HG02610 (cell line): ENCODE results near the gene LRP8.

ENCODE experiments used
- ATAC-seq: cut with Tn5 transposase; IDR thresholded peaks from one replicate; pipeline ENCODE4 v1.9.1; 2021; ENCODE audit warnings: mild to moderate bottlenecking, moderate library complexity; ENCODE audit not compliant: unreplicated experiment

LRP8 gene

DNA sequence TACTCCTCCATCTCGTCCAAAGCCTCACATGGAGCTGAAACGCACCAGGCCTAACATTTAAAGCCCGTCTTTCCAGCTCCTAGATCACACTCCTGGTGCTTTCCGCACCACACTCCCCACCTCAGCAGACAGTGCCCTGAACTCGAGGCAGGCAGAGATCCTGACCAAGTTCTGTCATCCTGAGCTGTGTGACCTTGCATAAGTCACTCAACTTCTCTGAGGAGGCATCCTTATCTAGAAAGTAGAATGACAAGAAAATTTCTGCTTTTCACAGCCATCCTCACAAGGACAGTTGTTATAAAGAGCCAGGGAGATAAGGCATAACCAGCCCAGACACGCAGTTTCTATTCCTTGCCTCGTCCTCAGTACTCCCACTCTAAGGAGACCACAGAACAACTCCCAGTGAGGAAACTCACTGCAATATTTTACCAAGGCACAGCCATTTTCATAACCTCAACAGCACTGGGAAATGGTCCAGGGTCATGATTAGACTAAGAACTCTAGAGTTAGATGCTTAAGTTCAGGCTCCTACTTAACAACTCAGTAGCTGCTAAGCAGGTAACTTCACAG lies 3.1 kb downstream of the LRP8 start:
- ATAC-seq: no peak

DNA sequence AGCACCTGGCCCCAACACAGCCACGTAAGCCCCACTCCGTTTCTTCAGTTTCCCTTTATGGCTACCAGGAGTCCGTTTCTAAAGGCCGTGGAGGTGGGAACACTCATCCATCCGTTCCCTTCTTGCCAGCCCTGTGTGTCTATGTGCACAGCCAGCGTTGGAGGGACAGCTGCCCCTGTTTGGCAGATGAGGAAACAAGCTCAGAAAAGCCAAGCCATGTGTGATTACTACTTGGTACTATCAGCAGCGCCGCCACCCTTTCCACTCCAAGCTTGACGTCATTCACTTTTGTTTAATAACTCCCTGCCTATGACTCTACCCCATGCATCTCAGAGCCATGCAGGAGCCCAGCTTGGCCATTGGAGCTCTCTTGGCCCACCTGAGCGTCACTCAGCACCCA lies 3.5 kb downstream of the LRP8 start:
- no peak for ATAC-seq

DNA sequence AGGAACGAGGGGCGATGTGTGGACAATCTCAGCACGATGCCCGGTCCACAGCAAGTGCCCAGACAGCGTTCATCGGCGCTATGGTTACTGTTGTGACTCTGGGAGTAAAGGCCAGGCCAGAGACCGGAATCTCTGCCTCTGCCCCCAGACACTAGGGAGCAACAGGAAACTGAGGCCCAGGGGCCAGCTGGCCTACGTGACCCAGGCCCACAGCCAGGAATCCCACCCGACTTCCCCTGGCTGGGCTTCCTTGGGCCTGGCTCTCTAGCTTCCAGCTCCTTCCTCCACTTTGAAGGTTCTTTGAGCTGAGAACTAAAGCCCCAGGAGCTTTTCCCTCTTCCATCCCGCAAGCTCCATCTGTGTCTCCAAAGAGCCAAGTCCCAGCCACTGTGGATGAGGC lies 4.6 kb downstream of the LRP8 start:
- no peak for ATAC-seq

DNA sequence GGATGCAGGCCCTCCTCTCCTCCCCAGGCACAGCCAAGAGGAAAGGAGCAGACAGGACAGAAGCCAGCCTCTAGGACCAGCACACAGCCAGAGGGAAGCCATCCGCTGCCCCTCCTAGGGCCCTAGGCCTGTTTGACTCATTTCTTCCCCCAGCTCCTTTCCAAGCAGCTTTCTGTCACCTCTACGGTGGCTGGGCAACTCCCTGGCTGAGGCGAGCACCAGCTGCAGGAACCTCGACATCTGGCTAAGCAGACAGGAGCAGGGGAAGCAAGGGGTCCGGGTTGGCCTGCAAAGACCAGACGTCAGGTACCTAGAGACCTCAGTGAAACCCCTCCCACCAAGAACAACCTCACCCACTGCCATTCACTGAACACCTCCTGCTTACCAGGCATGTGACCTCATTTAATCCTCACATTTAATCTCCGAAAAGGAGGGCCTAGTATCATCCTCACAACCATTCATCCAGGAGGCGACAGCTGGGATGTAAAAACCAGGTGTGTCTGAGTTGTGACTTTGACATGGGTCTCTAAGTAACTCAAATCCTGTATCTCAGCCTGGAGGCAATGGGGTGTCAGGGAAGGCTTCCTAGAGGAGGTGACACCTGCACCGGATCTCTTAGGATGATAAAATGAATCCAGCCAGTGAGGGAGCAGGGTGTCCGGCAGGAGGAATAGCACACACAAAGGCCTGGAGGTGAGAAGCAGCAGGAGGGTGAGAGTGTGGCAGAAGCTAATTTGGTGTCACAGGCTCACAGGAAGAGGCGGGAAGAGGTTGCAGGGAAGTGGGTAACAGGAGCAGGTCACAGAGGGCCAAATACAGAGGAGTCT lies 5.9 kb downstream of the LRP8 start:
- ATAC-seq: no peak

DNA sequence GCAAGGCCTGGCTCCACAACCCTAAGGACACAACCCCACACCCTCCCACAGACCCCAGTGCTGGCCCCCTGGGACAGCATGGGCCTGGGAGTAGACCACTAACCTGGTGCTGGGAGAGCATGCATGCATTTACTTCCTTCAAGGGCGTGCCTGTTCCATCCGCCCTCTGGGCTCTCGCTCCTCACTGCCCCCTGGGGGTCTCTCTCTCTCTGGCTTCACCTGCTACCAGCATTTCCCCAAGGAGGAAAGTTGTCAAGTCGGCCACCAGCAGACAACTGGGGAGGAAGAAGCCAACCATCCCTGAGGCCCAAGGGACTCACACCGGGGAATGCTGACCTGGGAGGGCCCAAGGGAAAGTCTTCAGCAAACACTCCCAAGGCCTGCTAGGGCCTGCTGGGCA lies 6.5 kb downstream of the LRP8 start:
- ATAC-seq: no peak

DNA sequence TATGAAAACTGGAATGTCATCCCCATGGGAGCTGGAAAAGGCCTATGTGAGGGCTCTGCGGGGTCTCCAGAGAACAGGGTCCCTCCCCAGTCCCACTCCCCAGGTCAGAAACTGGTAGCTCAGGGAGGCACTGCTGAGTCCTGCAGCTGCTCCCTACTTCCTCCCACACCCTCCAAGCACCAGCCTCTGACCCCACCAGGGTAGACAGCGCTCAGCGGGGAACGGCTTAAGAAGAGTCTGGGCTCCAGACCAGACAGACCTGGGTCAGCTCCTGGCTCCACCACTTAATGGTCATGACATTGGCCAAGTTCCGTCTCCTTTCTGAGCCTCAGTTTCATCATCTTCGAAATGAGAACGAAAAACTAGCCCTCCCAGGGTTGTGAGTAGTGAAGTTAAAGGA lies 7.2 kb downstream of the LRP8 start:
- no peak for ATAC-seq

DNA sequence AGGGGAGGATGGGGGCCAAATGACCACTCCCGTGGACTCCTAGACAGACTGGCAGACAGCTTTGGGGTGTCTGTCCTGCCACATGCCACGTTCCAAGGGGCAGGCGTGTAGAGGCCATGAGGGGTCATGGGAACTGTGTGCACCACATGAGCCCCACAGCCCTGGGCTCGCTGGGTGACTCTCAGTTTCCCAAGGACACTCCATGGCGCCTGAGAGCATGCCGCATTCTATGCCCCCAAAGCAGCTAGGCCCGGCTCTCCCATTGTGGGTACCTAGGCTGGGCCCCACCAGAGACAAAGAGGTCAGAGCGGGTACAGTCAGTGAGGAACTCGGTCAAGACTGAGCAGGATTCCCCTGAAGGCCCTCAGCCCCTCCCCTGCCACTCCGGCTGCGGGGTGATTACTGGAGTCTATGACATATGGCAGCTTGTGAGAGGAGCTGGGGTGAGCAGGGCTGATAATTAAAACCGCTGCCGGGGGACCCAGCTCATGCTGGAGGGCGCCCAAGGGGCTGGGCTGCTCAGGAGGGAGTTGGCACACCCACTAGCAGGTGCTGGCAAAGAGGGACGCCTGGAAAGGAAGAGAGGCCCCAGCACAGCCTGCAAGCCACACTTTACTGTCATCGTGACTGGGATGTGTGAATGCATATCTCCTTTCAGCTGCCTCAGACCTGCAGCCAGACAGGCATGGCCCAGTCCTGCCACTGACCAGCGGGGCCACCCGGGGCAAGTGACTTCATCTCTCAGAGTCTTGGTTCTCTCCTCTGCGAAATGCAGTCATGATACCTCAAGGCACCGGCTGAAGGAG lies 8.4 kb downstream of the LRP8 start:
- ATAC-seq: no peak

DNA sequence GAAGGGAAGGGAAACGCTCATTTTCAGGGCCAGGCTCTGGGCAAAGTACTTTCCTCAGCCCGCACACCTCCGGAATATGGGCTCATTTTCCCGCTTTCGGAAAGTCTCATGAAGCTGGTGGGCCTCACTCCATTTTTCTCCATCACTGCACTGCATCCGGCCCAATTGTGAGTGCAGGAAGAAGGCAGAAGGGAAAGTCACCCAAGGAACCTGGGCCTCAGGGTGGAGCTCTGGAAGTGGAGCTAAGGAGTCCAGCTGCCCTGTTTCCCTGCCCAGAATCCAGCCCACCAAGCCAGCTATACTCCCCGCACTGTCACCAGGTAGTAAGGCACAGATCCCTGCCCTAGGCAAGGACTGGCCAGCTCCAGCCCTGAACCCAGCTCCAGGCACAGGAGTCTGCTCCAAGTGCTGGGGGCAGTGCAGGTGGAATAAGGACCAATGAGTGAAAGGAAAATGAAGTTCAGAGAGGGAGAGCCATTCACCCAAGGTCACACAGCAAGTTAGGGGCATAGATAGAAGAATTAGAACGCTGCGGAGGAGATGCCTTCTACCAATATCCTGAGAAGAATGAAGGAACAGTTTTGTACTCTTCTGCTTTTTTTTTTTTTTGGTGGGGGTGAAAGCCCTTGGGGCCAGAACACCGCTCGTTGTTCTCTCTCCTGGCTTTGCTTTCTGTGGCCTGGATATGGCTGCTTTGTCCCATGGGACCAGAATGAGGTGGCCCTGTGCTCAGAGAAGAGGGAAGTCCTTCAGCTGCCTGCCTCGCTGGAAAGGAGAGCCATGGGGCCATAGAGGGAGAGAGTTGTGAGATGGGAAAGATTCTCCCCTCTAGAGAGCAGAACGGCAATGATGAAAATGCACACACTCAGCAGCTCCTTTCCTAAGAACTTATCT lies 10.0 kb downstream of the LRP8 start:
- no peak for ATAC-seq

DNA sequence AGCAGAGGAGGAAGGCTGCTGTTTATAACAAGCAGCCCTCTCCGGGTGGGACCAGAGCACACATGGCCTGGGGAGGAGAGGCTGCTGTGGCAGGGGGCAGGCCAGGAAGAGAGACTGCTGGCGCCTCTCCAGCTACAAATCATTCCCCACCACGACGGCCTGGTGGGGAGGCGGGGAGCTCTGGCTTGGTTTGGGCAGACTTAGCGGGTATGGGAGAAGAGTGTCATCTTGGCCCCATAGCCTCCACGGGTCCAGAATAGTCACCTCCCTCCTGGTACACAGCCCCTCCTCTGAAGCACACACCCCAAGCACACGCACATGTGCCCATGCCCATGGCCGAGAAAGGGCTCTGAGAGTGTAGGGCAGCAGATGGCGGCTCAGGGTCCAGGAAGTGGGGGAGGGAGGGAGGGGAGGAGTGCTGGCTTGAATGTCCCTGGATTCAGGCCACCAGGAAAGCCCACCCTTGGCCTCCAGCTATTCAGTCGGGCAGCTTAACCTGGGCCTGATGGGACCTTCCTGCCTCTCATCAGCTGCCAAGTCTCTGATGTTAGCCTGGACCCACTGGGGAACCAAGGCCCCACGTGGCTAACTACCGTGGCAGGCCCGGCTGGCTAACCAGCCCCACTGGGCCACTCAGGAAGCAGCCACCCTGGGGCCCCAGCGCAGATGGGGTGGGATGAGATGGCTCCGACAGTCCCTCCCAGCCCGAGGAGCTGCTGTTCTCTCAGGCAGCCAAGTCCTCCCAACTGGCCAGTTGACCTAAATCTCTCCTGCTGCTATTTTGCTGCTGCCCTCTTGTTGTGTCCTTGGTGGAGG lies 10.9 kb downstream of the LRP8 start:
- ATAC-seq: no peak

DNA sequence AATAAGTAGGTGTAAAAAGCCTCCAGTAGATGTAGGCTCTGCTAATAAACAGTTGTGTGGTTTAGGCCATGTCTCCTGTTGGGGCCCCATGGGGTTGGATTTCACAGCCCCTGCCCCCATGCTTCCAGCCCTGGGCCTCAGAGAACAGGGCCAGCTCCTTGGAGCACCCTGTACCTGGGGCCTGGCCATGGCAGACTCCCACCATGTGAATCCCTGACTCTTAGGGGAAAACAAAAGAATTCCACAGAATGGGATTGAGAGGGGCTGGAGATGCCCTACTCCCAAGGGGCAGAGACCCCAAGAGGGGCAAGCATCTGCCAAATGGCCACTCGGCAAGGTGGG lies 11.5 kb downstream of the LRP8 start:
- ATAC-seq: no peak

DNA sequence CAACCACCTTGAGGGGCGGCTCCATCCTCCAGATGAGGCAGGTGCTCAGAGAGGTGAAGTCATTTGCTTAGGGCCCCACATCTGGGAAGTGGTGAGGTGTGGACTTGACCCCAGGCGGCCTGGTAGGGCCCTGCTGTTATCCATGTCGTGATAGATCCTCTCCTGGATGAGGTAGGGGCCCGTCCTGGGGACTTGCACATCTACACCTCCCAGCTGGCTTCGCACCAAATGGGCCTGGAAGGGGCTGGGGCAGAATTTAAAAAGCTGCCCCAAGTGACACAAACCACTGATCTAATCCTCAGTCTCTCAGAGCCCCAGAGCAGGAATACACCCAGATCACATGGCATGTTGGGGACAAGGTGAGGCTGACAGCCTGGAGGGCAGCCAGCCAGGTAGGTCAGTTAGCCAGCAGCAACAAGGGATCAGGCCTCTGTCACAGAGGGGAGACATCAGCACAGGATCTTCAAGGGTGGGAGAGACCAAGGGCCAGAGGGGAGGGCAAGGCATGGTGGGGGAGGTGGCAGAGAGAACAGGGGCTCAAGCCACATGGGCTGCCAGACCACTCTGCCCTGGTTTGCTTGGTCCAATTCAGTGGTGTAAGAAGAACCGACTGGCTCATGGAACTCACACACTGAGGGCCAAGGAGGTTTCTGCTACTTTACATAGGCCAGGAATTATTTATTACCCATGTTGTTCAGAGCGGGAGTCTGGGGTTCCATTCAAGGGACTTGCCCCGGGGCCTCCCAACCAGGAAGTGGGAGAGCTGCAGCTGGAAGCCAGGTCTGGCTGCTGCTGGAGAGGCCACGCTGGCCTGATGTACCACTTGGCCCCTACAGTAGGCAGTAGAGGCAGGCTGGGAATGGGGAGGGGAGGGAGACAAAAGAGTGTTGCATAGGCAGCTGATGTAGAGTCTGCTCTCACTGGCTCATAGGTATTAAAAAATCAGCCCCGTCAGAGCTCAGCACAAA lies 12.1 kb downstream of the LRP8 start:
- no peak for ATAC-seq

DNA sequence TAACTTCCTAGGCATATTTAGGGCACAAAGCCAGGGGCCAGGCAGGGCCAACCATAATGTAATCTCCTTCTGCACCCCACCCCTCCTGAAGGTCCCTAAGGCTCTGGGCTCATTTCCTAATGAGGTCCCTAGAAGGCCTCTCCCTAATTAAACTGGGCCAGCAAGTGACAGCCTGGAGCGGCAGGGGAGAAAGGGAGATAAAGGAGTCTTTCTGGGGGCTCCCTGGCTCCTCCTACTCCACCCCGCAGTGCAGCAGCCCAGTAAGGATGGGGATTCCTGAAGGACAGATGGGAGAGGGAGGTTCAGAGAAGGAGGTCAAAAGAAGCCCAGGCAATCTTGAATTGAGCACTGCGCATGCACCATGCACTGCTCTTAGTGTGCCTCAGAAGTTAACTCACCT lies 12.8 kb downstream of the LRP8 start:
- no peak for ATAC-seq

DNA sequence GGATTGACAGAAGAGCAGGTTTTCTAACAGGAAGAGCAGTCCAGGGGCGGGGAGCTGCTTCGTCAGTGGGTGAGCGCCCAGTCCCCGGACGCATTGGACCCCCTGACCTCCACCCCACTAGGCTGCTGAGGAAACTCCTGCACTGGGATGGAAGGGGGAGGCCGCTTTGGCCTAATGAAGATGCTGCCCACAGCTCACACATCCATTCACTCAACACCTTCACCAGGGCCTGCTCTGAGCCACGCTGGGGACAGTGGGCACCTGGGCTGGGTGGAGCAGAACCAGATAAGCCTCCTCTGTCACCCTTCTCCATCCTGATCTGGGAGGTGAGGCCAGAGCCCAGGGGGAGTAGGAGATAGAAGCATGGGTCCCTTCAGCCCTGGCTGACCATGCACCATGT lies 13.3 kb downstream of the LRP8 start:
- no peak for ATAC-seq

DNA sequence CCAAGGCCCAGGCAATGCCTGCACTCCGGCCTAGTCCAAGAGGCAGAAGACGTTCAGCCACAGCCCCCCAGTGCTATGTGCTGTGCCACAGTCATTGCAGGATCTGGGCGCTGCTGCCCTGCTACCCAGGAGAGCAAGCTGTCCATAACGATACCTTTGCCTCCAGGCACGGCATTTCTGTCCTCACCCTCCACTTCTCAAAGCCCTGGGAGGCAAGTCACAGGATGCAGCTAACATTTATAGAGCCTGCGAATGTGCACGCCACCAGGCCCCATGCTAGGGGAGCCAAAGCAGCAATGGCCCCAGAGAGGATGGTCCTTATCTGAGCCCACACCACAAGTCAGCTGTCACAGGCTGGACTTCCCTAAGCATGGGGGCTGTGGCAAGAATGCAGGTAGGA lies 13.8 kb downstream of the LRP8 start:
- no peak for ATAC-seq

DNA sequence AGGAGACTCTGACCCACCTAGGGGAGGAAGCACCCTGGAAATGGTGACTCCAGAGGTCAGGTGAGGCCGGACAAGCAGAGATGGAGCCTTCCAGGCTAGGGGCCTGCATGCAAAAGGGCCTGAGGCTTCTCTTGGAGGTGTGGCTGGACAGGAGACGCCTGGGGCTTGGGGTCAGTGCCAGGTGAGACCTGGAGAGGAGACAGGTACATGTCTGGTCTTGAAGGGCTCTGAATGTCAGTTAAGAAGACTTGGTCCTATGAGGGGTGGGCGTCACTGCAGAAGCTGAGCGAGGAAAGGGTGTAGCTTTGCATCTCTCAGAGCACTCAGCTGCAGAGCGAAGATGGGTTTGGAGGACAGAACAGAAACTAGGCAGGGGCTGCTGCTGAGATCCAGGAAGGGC lies 14.3 kb downstream of the LRP8 start:
- no peak for ATAC-seq

DNA sequence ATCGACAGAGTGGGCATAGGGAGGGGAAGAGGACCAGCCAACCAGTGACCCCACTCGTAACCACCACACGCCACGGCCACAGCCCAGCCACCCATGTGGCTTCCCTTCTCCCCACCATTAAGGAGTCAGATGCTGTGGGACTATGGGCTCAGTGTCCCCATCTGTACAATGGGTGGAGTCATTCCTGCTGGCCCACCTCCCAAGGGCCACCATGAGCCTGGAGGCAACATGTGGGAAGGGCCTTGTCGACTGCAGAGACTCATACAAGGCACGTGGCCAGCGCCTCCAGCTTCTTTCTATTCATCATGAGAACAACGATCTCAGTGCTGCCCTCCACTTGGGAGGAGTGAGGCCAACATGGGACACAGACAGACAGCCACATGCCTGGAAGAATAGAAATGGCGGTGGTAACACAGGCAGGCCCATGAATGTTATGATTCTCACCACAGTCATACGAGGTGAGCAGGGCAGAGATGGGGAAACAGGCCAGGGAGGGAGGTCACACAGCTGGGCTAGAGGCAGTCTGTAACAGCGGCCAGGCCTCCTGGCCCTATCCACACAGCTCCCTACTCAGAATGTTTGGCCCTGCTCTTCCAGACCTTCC lies 16.1 kb downstream of the LRP8 start:
- no peak for ATAC-seq

DNA sequence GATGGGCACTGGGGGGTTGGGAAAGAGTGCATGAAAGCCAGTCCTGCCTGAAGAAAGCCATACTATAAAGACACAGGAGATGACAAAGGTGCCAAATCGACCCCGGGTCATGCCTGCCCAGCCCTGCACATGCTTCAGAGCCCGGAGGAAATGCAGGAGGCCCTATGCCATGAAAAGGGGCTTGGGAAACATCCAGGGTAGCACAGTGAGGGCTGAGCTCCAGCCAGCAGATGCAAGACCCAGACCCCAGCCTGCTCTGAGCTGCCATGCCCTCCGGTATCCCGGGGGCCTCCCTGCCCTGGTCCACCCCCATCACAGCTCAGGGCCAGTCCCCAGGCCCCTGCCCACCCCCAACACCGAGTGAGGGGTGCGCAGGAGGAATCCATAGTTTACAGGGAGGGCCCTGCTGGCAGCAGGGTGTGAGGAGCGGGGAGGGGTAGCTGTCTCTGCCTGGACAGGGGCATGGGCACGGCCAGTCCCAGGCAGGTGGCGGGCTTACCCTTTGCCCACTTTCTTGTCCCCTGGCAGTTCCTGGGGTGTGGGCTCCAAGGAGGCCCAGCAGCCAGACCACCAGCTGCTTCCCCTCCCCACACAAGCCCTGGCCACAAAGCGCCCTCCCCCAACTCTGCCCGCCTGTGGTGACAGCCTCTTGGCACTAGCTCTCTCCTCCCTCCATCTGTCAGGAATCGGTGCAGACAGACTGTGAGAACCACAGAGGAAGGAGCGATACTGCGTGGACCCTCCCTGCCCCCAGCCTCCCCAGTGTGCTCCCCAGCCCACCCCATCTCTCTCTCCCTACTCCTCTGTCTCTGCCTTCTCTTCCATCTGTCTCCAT lies 16.8 kb downstream of the LRP8 start:
- no peak for ATAC-seq

DNA sequence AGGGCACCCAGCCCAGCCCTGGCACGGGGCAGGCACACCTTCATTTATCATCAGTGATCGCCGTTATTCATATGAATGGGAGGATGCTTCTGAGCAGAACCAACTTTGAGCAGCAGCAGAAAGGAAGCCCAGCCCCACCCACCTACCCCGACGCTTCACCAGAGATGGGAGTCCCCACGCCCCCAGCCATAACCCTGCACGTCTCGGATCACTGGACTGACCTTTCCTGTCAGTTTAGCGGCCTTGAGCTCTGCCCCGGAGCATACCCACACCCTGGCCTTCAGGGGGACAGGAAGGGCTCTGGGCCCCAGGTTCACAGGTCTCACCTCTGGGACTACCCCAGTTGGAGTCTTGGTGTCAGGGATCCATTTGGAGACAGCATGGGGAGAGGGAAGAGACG lies 18.1 kb downstream of the LRP8 start:
- ATAC-seq: no peak
